Stomach (tissue), 9 donors: Measurements from ENCODE around the gene TDO2. TPM values are rescaled to one million over a fixed set of nuclear protein-coding genes. Genes with fewer than 3 reads are reported as not detected.

ENCODE experiments used
- DNase-seq, 2 donors: peaks; one replicate each; pipeline versions ENCODE4 v3.0.0 to v3.0.0-alpha.2; 2013 to 2019
- H3K27ac ChIP-seq, 5 donors: fragments of 200-600 bp in 4 of 5; sonication (generic) in 4 of 5; one replicate each; pipeline ENCODE4 v1.5.1; 2013 to 2019; ENCODE audit warnings: mild to moderate bottlenecking in 1 of 5, moderate library complexity in 1 of 5
- H3K27me3 ChIP-seq, 3 donors: fragments of 200-600 bp; sonication (generic); one replicate each; pipeline ENCODE4 v1.5.1; 2017 to 2019; ENCODE audit warnings: mixed run types in 1 of 3
- H3K36me3 ChIP-seq, 4 donors: fragments of 200-600 bp; sonication (generic); 1 replicate in 3 of 4; 2 replicates in 1 of 4; pipeline ENCODE4 v1.5.1; 2016 to 2019
- H3K4me1 ChIP-seq, 4 donors: fragments of 200-600 bp; sonication (generic); one replicate each; pipeline ENCODE4 v1.5.1; 2016 to 2019
- H3K4me3 ChIP-seq, 4 donors: fragments of 200-600 bp; sonication (generic) in 3 of 4; one replicate each; pipeline ENCODE4 v1.5.1; 2016 to 2019; ENCODE audit warnings: mild to moderate bottlenecking in 1 of 4
- H3K9me3 ChIP-seq, 4 donors: fragments of 200-600 bp; sonication (generic); one replicate each; pipeline ENCODE4 v1.5.1; 2016 to 2019
- CTCF ChIP-seq, 7 experiments: fragments of 450-650 bp in 4 of 7; fragments of 200-600 bp in 3 of 7; sonication (generic) in 3 of 7; IDR thresholded peaks; one replicate each; pipeline ENCODE4 v1.5.1; 2016 to 2019; ENCODE audit warnings: antibody characterized with exemption in 7 of 7, control low read depth in 2 of 7, mild to moderate bottlenecking in 1 of 7
- EP300 ChIP-seq: sonication (generic); formaldehyde crosslinking; IDR thresholded peaks from one replicate; pipeline ENCODE4 v1.6.1; 2017; ENCODE audit warnings: antibody characterized with exemption
- POLR2A ChIP-seq, 4 donors: fragments of 450-650 bp; IDR thresholded peaks; one replicate each; pipeline ENCODE4 v1.6.1; 2016; ENCODE audit warnings: antibody characterized with exemption in 4 of 4, control low read depth in 2 of 4, mild to moderate bottlenecking in 1 of 4, moderate library complexity in 1 of 4
- POLR2AphosphoS5 ChIP-seq, 3 donors: sonication (generic); formaldehyde crosslinking; IDR thresholded peaks; one replicate each; pipeline ENCODE4 v1.6.1; 2016; ENCODE audit warnings: antibody characterized with exemption in 3 of 3
- WGBS, 5 donors: extraction: QIAGEN DNeasy Blood & Tissue Kit in 3 of 5; methylation state at CpG; one replicate each; pipeline versions ENCODE4 v1.1.5 to v1.1.7; 2013 to 2018; 5-methylcytosine and 5-hydroxymethylcytosine counted together
- intact Hi-C: fragments of 100-400 bp; cut with DNase I; formaldehyde crosslinking; loops from one replicate; pipeline ENCODE4 v1.15.1; 2023; ENCODE audit warnings: low total_unique reads
- polyA plus RNA-seq, 3 donors: library from polyadenylated mRNA; stranded (reverse); fragments of 200-250 nt; gene quantifications; one replicate each; pipeline ENCODE4 v1.2.3, GENCODE V29; 2013
- total RNA-seq, 5 donors: library from RNA; depleted of rRNA; stranded (reverse); fragments of >200 nt; gene quantifications; one replicate each; pipeline versions ENCODE4 v1.1.0 to v1.2.3, GENCODE V29; 2014 to 2016
- donor health status: healthy with polysubstance abuse.
- donor health status: Bipolar disorder and iron deficiency.
- donor health status: healthy.

The TDO2 gene
- total and polyA plus RNA-seq, 8 donors = 0.30 to 5.0 (median 0.56) TPM; not detected in 5

- intact Hi-C loops = no loop called here
- Histone ChIP-seq H3K4me1 (peaks cover 0 to 11% (median 4%) of the 10 kb centered on the region in 4 donors), H3K4me3 (no peak overlapping the region), H3K36me3 (peaks cover 0 to 34% (median 31%) of the 10 kb centered on the region in 4 donors), H3K9me3 (no peaks in the 10 kb centered on the region), H3K27me3 (no peaks in the 10 kb centered on the region), H3K27ac (no peak overlapping the region)
- DNase-seq = no peak
- TF ChIP-seq POLR2A (IDR thresholded peaks at IDR 0.05) = no peak
- no peak for TF ChIP-seq CTCF (IDR thresholded peaks at IDR 0.05)
- no peak for TF ChIP-seq POLR2AphosphoS5 (IDR thresholded peaks at IDR 0.05)
- TF ChIP-seq EP300 = no peak
- 28 to 58% (median 43%) methylated on average over 3 of the region's 3 CpGs for WGBS, 5 donors
These were observed 40.3 kb downstream of the TDO2 start for GRCh38 chr4:155943605-155944291.

- intact Hi-C loops = no loop called here
- DNase-seq = no peak
- Histone ChIP-seq H3K4me1 (peaks cover 0 to 11% (median 4%) of the 10 kb centered on the region in 4 donors), H3K4me3 (no peak overlapping the region), H3K27me3 (no peaks in the 10 kb centered on the region), H3K9me3 (no peaks in the 10 kb centered on the region), H3K36me3 (peaks cover 0 to 26% (median 24%) of the 10 kb centered on the region in 4 donors), H3K27ac (no peak overlapping the region)
- WGBS, 5 donors = 57 to 86% (median 80%) methylated on average over 1 of the region's 1 CpG
- TF ChIP-seq POLR2AphosphoS5 (IDR thresholded peaks at IDR 0.05) (no peak), POLR2A (IDR thresholded peaks at IDR 0.05) (no peak), CTCF (IDR thresholded peaks at IDR 0.05) (no peak), EP300 (no peak)
These were observed 41.0 kb downstream of the TDO2 start for GRCh38 chr4:155944516-155944915.

DNA sequence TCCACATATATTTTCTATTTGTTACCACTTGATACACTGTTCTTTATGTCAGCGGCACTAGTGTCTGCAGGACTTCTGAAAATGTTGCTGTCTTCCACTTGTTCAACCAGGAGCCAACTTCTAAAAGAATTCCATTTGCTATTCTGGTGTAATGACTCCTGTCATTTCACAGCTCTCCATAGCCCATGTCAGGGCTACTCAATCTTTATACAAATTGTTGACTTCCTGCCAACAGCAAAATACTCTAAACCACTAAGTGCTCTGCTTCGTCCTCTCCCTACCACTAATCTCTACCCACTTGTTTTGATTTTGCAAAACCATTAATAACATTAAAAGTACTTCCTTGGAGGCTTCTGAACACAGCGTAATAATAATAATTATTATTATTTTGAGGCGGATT lies 43.0 kb downstream of the TDO2 start:
- H3K27ac ChIP-seq = no peak overlapping the region
- H3K4me1 ChIP-seq = peaks cover 0 to 11% (median 4%) of the 10 kb centered on the region in 4 donors
- no peak overlapping the region for H3K4me3 ChIP-seq
- intact Hi-C loops = loop anchor here (5.0 kb wide), 1 partner anchor 134 kb away; no protein-coding TSS in a partner anchor
- no peak for DNase-seq
- H3K36me3 ChIP-seq = peaks cover 0 to 7% (median 7%) of the 10 kb centered on the region in 4 donors
- 43 to 55% (median 48%) methylated on average over 4 of the region's 4 CpGs for WGBS, 5 donors
- TF ChIP-seq EP300 (no peak), CTCF (IDR thresholded peaks at IDR 0.05) (no peak), POLR2AphosphoS5 (IDR thresholded peaks at IDR 0.05) (no peak), POLR2A (IDR thresholded peaks at IDR 0.05) (no peak)
- H3K27me3 ChIP-seq = no peaks in the 10 kb centered on the region
- no peaks in the 10 kb centered on the region for H3K9me3 ChIP-seq

DNA sequence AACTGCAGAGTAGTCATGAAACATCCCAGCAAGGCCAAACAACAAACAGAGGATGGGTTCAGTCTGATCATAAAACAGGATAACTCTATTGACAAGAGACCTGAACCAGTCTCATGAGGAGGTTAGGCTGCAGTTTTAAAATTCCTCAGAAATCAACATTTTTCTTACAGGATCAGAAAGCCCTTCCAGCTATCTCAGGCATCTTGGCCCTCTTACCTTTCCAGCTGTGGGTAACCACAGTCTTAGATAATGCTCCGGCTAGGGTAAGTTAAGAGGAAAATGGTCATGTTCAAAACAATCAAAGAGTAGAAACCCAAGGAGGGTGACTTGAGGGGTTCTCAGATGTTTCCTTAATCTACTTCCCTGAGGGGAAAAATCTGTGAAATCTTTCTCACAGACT lies 45.0 kb downstream of the TDO2 start:
- no peak overlapping the region for H3K27ac ChIP-seq
- no peaks in the 10 kb centered on the region for H3K36me3 ChIP-seq
- H3K9me3 ChIP-seq = no peaks in the 10 kb centered on the region
- no peak for TF ChIP-seq POLR2A (IDR thresholded peaks at IDR 0.05)
- no peak for TF ChIP-seq EP300
- no peak for TF ChIP-seq CTCF (IDR thresholded peaks at IDR 0.05)
- no peak for TF ChIP-seq POLR2AphosphoS5 (IDR thresholded peaks at IDR 0.05)
- intact Hi-C loops = loop anchor here (5.0 kb wide), 1 partner anchor 136 kb away; no protein-coding TSS in a partner anchor
- 32 to 65% (median 55%) methylated on average over 1 of the region's 1 CpG for WGBS, 5 donors
- H3K4me3 ChIP-seq = no peak overlapping the region
- H3K27me3 ChIP-seq = no peaks in the 10 kb centered on the region
- H3K4me1 ChIP-seq = peaks cover 0 to 16% (median 8%) of the 10 kb centered on the region in 4 donors
- DNase-seq = no peak
